Stimulated activated memory B cell treated with anti-CD40 and anti-IgM and Interleukin-4, amounts not matched to agents 10 μg/mL and 1 μg/mL and 100 μg/mL, for 72 hours (primary cell): ENCODE measurements around the gene EDEM1.

ENCODE experiments used
- ATAC-seq: fragments of 150-1000 bp; cut with Tn5 transposase; 2 replicates; pipeline ENCODE4 v1.10.0; 2021
- H3K27ac Mint-ChIP-seq: one replicate; pipeline ENCODE4 v1.8.0; 2022; ENCODE audit warnings: mild to moderate bottlenecking, mixed read lengths
- H3K27me3 Mint-ChIP-seq: one replicate; pipeline ENCODE4 v1.8.0; 2022; ENCODE audit warnings: mixed read lengths
- H3K36me3 Mint-ChIP-seq: one replicate; pipeline ENCODE4 v1.8.0; 2022; ENCODE audit warnings: mixed read lengths
- H3K4me1 Mint-ChIP-seq: one replicate; pipeline ENCODE4 v1.8.0; 2022; ENCODE audit warnings: mixed read lengths
- H3K4me3 Mint-ChIP-seq: one replicate; pipeline ENCODE4 v1.8.0; 2022; ENCODE audit warnings: mild to moderate bottlenecking, moderate library complexity, mixed read lengths
- H3K9me3 Mint-ChIP-seq: one replicate; pipeline ENCODE4 v1.8.0; 2022; ENCODE audit warnings: mixed read lengths

The EDEM1 gene

GRCh38 chr3:5202222-5202621, 14.7 kb downstream of the EDEM1 start:
- peaks cover 85% of the 10 kb centered on the region for H3K36me3 Mint-ChIP-seq

GRCh38 chr3:5205165-5205941, 17.8 kb downstream of the EDEM1 start:
- ATAC-seq = peak; percentile 99
- peaks cover 49% of the 10 kb centered on the region for H3K4me1 Mint-ChIP-seq
- peaks cover 86% of the 10 kb centered on the region for H3K36me3 Mint-ChIP-seq
- H3K27ac Mint-ChIP-seq = peak overlapping the region; percentile 90
- no peaks in the 10 kb centered on the region for H3K27me3 Mint-ChIP-seq
- no peaks in the 10 kb centered on the region for H3K9me3 Mint-ChIP-seq
- peak overlapping the region; percentile 53 for H3K4me3 Mint-ChIP-seq

More at GRCh38 chr3:5202222-5202621, 14.7 kb downstream of the EDEM1 start:
- H3K4me1 Mint-ChIP-seq = peaks cover 78% of the 10 kb centered on the region
- peak overlapping the region; percentile 63 for H3K27ac Mint-ChIP-seq
- peaks cover under 1% of the 10 kb centered on the region for H3K9me3 Mint-ChIP-seq
- no peak overlapping the region for H3K4me3 Mint-ChIP-seq
- H3K27me3 Mint-ChIP-seq = no peaks in the 10 kb centered on the region
- no peak for ATAC-seq

DNA sequence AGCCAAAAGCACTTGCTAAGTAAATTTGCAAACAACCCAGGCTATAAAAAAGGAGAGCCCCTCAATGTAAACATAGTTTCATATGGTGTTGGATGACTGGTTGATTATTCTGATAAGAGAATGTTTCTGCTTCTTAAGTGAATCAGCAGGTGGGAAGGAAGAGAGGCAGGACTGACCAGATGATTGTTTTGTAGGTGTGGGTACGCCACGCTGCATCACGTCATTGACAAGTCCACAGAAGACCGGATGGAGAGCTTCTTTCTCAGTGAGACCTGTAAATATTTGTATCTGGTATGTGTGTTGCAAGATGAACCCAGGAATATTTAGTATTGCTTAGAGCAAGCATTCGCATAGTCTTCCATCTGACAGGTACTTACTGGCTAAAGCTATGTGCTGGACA, 23.4 kb downstream of the EDEM1 start:
- H3K4me3 Mint-ChIP-seq = no peak overlapping the region
- H3K9me3 Mint-ChIP-seq = no peaks in the 10 kb centered on the region
- H3K4me1 Mint-ChIP-seq = peaks cover 34% of the 10 kb centered on the region
- H3K36me3 Mint-ChIP-seq = peaks cover 95% of the 10 kb centered on the region
- no peaks in the 10 kb centered on the region for H3K27me3 Mint-ChIP-seq
- H3K27ac Mint-ChIP-seq = peak overlapping the region; percentile 61
- ATAC-seq = no peak

DNA sequence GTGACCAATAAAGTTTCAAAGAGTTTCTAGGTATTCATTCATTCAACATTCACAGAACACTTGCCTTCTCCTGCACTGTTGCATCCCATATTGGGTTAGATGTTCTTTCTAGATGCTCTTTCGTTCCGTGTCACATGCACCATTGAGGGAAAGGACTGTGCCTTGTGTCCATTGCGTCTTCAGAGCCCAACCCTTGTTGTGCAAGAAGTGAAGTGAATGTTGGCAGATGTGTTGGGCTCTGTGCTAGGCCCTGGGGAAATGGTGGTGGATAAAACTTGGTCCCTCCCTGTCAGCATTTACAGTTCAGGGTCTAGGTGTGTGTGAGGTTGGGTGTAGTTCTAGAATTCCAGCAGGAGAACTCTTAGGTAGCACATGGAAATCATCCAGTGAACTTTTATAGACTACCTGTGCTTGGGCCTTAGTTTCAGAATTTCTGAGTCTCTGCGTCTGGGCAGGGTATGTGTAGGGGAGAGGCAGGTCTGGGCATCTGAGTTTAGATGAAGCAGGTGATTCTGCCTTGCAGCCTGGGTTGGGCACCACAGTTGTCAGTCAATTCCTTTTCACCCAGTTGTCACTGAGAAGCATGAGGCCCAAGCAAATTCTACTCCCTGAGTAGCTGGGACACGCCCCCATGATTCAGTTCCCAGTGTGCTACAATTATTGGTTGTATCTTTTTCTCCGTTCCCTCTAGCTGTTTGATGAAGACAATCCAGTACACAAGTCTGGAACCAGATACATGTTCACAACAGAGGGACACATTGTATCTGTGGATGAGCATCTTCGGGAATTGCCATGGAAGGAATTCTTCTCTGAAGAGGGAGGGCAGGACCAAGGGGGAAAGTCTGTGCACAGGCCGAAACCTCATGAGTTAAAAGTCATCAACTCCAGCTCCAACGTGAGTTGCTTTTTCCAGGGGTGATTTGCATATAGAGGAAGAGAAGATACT, 25.4 kb downstream of the EDEM1 start:
- no peak overlapping the region for H3K4me3 Mint-ChIP-seq
- ATAC-seq = no peak
- H3K27ac Mint-ChIP-seq = peak overlapping the region; percentile 61

DNA sequence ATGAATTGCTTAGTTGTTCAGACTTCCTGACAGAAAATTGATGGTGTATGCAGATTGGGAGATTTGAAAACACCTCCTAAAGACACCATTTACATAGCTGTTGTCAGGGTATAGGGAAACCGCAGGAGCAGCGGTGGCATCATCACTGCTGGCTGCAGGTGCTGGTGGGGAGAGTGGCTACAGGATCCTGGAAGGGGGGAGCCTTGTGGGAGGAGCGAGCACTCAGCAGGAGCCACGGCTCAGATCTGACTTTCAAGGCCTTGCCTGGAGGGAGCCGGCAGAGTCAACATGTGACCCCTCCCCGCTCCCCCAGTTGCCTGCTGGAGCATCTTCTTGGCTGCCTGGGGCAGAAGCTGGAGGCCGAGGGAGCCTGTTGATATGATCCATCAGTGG, 26.1 kb downstream of the EDEM1 start:
- peaks cover 31% of the 10 kb centered on the region for H3K4me1 Mint-ChIP-seq
- H3K27ac Mint-ChIP-seq = peak overlapping the region; percentile 61
- H3K36me3 Mint-ChIP-seq = peaks cover 88% of the 10 kb centered on the region
- H3K4me3 Mint-ChIP-seq = no peak overlapping the region
- H3K27me3 Mint-ChIP-seq = no peaks in the 10 kb centered on the region
- no peak for ATAC-seq
- no peaks in the 10 kb centered on the region for H3K9me3 Mint-ChIP-seq

More for the DNA sequence above, 25.4 kb downstream of the EDEM1 start:
- Mint-ChIP-seq H3K27me3 (no peaks in the 10 kb centered on the region), H3K36me3 (peaks cover 88% of the 10 kb centered on the region), H3K4me1 (peaks cover 28% of the 10 kb centered on the region), H3K9me3 (no peaks in the 10 kb centered on the region)

DNA sequence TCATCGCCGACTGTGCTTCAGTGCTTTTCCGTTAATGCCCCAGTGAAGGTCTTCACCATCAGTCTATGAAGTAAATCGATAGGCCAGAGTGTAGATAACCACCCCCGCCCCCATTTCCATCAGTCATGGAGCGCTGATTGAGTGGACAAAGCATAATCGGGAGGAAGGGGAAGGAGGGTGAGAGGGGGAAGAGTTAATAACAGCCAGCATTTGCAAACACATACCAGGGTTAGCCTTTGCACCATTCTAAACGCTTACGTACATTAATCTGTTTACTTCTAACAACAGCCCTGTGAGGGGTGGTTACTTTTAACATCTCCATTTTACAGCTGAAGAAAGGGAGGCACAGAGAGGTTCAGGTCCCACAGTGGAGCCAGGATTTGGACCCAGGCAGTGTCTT, 26.8 kb downstream of the EDEM1 start:
- Mint-ChIP-seq H3K27ac (peak overlapping the region; percentile 61), H3K27me3 (no peaks in the 10 kb centered on the region), H3K4me3 (no peak overlapping the region), H3K4me1 (peaks cover 34% of the 10 kb centered on the region), H3K9me3 (no peaks in the 10 kb centered on the region), H3K36me3 (peaks cover 85% of the 10 kb centered on the region)
- no peak for ATAC-seq

- Mint-ChIP-seq H3K27me3 (no peaks in the 10 kb centered on the region), H3K36me3 (peaks cover 70% of the 10 kb centered on the region), H3K27ac (no peak overlapping the region), H3K4me3 (no peak overlapping the region), H3K9me3 (no peaks in the 10 kb centered on the region), H3K4me1 (peaks cover 32% of the 10 kb centered on the region)
- no peak for ATAC-seq
Measured at GRCh38 chr3:5217824-5218595, 30.5 kb downstream of the EDEM1 start.

DNA sequence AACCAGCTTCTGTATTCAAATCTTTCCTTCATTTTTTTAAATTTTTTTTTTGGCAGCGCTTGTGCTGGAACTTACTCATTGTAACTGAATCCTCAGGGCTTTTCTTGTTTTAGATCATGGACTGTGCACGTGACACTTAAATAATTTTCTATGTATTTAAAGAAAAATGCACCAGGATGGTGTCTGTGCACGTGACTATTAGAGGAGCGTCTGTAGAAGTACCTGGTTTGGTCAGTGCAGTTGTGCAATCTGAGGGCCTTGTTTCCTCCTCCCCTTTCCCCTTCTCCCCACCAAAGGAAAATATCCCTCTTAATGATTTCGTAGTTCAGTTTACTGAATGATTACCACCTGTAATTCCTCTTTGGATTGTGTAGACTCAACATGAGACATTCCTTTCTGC, 31.3 kb downstream of the EDEM1 start:
- H3K27me3 Mint-ChIP-seq = no peaks in the 10 kb centered on the region
- peaks cover 62% of the 10 kb centered on the region for H3K36me3 Mint-ChIP-seq
- no peak overlapping the region for H3K27ac Mint-ChIP-seq
- no peaks in the 10 kb centered on the region for H3K9me3 Mint-ChIP-seq
- ATAC-seq = no peak
- H3K4me3 Mint-ChIP-seq = no peak overlapping the region
- peaks cover 26% of the 10 kb centered on the region for H3K4me1 Mint-ChIP-seq

- Mint-ChIP-seq H3K36me3 (peaks cover 58% of the 10 kb centered on the region), H3K9me3 (no peaks in the 10 kb centered on the region), H3K27ac (no peak overlapping the region), H3K27me3 (no peaks in the 10 kb centered on the region), H3K4me1 (peaks cover 26% of the 10 kb centered on the region), H3K4me3 (no peak overlapping the region)
- ATAC-seq = no peak
Measured at GRCh38 chr3:5219216-5219615, 31.7 kb downstream of the EDEM1 start.

GRCh38 chr3:5220193-5220592, 32.7 kb downstream of the EDEM1 start:
- Mint-ChIP-seq H3K4me3 (no peak overlapping the region), H3K4me1 (peaks cover 20% of the 10 kb centered on the region), H3K27ac (peak overlapping the region; percentile 9)

DNA sequence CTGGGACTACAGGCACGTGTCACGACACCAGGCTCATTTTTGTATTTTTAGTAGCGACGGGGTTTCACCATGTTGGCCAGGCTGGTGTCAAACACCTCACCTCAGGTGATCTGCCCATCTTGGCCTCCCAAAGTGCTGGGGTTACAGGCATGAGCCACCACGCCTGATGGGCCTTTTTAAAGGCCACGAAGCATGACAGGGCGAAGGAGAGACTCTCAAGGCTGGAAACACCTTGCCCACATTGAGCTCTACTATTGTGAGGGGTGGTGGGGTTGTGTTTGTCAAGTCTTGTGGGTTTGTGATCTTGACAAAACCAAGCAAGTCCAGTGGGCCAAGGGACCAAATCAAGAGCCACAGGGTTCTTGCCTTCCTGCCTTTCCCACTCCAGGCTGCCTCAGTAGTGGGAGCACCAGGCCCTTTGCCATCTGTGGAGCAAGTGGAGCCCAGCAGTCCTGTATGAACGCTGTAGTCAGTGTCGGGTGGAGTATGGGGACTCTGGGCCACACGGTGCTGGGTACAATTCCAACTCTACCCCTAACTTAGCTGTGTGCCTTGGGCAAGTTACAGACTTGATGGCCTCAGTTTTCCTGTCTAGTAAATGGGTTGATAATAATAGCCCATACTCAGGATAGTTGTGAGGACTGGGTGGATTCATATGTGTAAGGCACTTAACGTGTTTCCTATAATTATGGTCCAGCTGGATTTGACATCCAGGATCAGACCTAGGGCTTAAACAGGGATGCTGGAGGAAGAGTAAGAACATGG, 33.3 kb downstream of the EDEM1 start:
- Mint-ChIP-seq H3K27ac (peak overlapping the region; percentile 9), H3K36me3 (peaks cover 42% of the 10 kb centered on the region), H3K4me3 (no peak overlapping the region), H3K27me3 (no peaks in the 10 kb centered on the region), H3K4me1 (peaks cover 20% of the 10 kb centered on the region), H3K9me3 (no peaks in the 10 kb centered on the region)
- no peak for ATAC-seq

More at GRCh38 chr3:5220193-5220592, 32.7 kb downstream of the EDEM1 start:
- ATAC-seq = peak; percentile 45
- H3K27me3 Mint-ChIP-seq = no peaks in the 10 kb centered on the region
- no peaks in the 10 kb centered on the region for H3K9me3 Mint-ChIP-seq
- H3K36me3 Mint-ChIP-seq = peaks cover 49% of the 10 kb centered on the region

GRCh38 chr3:5221701-5222100, 34.2 kb downstream of the EDEM1 start:
- no peaks in the 10 kb centered on the region for H3K9me3 Mint-ChIP-seq
- H3K36me3 Mint-ChIP-seq = peaks cover 38% of the 10 kb centered on the region
- H3K4me1 Mint-ChIP-seq = peaks cover 23% of the 10 kb centered on the region
- no peaks in the 10 kb centered on the region for H3K27me3 Mint-ChIP-seq
- H3K27ac Mint-ChIP-seq = peak overlapping the region; percentile 9
- ATAC-seq = no peak
- H3K4me3 Mint-ChIP-seq = no peak overlapping the region

DNA sequence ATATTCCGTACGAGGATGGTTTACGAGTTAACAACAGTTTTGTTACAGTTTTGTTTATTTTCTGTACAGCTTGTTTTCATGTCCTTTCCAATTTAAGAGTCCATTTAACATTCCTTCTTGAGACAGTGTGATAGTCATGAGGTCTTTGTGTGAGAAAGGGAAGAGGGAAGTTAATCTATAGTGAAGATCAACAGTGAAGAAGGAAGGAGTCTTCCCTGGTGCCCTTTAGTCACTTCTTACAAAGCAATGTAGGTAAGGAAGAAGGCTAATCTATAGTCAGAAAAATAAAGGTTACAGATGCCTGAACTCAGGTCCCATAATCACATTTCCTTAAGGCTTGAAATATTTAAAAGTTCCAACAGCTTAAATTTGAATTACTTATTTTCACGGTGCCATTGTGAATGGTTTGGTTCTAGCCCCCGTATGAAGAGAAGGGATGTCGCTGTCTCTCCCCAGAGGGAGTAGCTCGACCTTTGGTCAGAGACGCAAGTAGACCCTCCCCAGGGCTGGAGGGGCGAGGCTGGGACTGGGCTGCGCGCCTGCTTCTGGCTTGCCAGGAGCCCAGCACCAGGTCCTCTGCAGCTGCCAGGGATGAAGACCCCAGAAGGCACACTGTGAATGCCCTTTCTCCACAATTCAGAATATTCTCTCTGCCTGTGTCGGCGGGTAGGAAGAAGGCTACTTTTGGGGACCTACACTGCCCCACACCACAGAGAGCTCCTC, 34.9 kb downstream of the EDEM1 start:
- peaks cover 32% of the 10 kb centered on the region for H3K36me3 Mint-ChIP-seq
- H3K27me3 Mint-ChIP-seq = no peaks in the 10 kb centered on the region
- ATAC-seq = no peak
- H3K9me3 Mint-ChIP-seq = no peaks in the 10 kb centered on the region
- peak overlapping the region; percentile 9 for H3K27ac Mint-ChIP-seq
- peaks cover 26% of the 10 kb centered on the region for H3K4me1 Mint-ChIP-seq
- no peak overlapping the region for H3K4me3 Mint-ChIP-seq

DNA sequence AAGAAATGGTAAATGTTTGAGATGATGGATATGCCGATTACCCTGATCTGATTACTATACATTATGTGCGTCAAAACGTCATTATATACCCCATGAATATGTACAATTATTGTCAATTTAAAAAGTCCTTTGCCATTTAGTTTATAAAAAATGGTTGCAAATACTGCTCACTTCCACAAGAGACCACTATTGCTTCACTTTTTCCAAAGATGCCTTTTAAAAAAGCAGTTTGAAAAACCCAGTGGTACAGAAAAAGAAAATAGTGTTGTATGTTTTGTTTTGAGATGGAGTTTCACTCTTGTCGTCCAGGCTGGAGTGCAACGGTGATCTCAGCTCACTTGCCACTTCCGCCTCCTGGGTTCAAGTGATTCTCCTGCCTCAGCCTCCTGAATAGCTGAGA, 39.3 kb downstream of the EDEM1 start:
- Mint-ChIP-seq H3K9me3 (no peaks in the 10 kb centered on the region), H3K27ac (no peak overlapping the region), H3K27me3 (no peaks in the 10 kb centered on the region), H3K4me3 (no peak overlapping the region), H3K4me1 (peaks cover 15% of the 10 kb centered on the region), H3K36me3 (peaks cover 5% of the 10 kb centered on the region)
- no peak for ATAC-seq
